PC-3 (cell line): Measurements from ENCODE around the gene CA5B. TPM values are rescaled to one million over a fixed set of nuclear protein-coding genes. Genes with fewer than 3 reads are reported as not detected.
"Not testable (repeated sequence)": the region's sequence is repeated elsewhere in the genome, so short reads cannot be mapped to it uniquely, and the experiment has no call there.

Experiments
- ATAC-seq: fragments of 200-7000 bp; cut with Tn5 transposase; 2 replicates; pipeline ENCODE4 v1.9.1; 2020; ENCODE audit warnings: mild to moderate bottlenecking, moderate library complexity
- BruUV-seq: library from RNA; stranded (reverse); fragments of 400-500 nt; replicated peaks from 2 replicates; lab custom pipeline; 2021; lab: Mats Ljungman, UMichigan
- CTCF ChIA-PET: fragments of 300-600 bp; sonication (Branson Sonifier 250); formaldehyde crosslinking; loops from one replicate; lab custom pipeline; 2022; ENCODE audit warnings: antibody characterized with exemption; lab: Charles Lee
- POLR2A ChIA-PET: fragments of 300-600 bp; sonication (Branson Sonifier 250); formaldehyde crosslinking; loops from one replicate; lab custom pipeline; 2022; ENCODE audit warnings: antibody characterized with exemption; ENCODE audit not compliant: unreplicated experiment; lab: Charles Lee
- DNase-seq: peaks from one replicate; pipeline ENCODE4 v3.0.0-alpha.2; 2015
- H2AFZ ChIP-seq: fragments of 300-600 bp; sonication (generic); 2 replicates; pipeline ENCODE4 v1.6.0; 2016; ENCODE audit warnings: antibody characterized with exemption, low read length
- H3F3A ChIP-seq: fragments of 300-600 bp; sonication (generic); one replicate; pipeline ENCODE4 v1.6.0; 2017; ENCODE audit warnings: antibody characterized with exemption, low read length, control low read depth, mild to moderate bottlenecking; ENCODE audit not compliant: unreplicated experiment
- H3K27ac ChIP-seq: fragments of 300-600 bp; sonication (generic); 2 replicates; pipeline ENCODE4 v1.5.1; 2016; ENCODE audit warnings: mild to moderate bottlenecking, low read length
- H3K27me3 ChIP-seq: fragments of 300-600 bp; sonication (generic); 2 replicates; pipeline ENCODE4 v1.6.1; 2016; ENCODE audit warnings: low read length, mixed read lengths
- H3K36me3 ChIP-seq: fragments of 300-600 bp; sonication (generic); 2 replicates; pipeline ENCODE4 v1.6.1; 2016; ENCODE audit warnings: low read depth, mixed run types, low read length, mixed read lengths
- H3K4me1 ChIP-seq: fragments of 300-600 bp; sonication (generic); 2 replicates; pipeline ENCODE4 v1.5.1; 2016; ENCODE audit warnings: low read length; ENCODE audit not compliant: insufficient read depth
- H3K4me2 ChIP-seq: fragments of 300-600 bp; sonication (generic); 2 replicates; pipeline ENCODE4 v1.6.0; 2016; ENCODE audit warnings: low read length
- H3K4me3 ChIP-seq: fragments of 300-600 bp; sonication (generic); 2 replicates; pipeline ENCODE4 v1.5.1; 2016; ENCODE audit warnings: mild to moderate bottlenecking, low read length, mixed read lengths
- H3K79me2 ChIP-seq: fragments of 300-600 bp; sonication (generic); 2 replicates; pipeline ENCODE4 v1.6.1; 2017; ENCODE audit warnings: low read length, mixed read lengths
- H3K9ac ChIP-seq: fragments of 300-600 bp; sonication (generic); 2 replicates; pipeline ENCODE4 v1.6.0; 2016; ENCODE audit warnings: mild to moderate bottlenecking, low read length
- H3K9me2 ChIP-seq: fragments of 300-600 bp; sonication (generic); replicated peaks from 2 replicates; pipeline ENCODE4 v1.6.1; 2016; ENCODE audit warnings: mixed run types, low read length, mixed read lengths
- H3K9me3 ChIP-seq: fragments of 300-600 bp; sonication (generic); 2 replicates; pipeline ENCODE4 v1.6.1; 2016; ENCODE audit warnings: low read length, mixed read lengths
- H4K20me1 ChIP-seq: fragments of 300-600 bp; sonication (generic); 2 replicates; pipeline ENCODE4 v1.6.1; 2016; ENCODE audit warnings: low read length, mixed read lengths
- EZH2 ChIP-seq: fragments of 300-600 bp; sonication (generic); IDR thresholded peaks from one replicate; pipeline ENCODE4 v1.6.1; 2017; ENCODE audit warnings: antibody characterized with exemption, mild to moderate bottlenecking, low read length; ENCODE audit not compliant: unreplicated experiment
- EZH2phosphoT487 ChIP-seq: fragments of 300-600 bp; sonication (generic); IDR thresholded peaks from 2 replicates; pipeline ENCODE4 v1.6.1; 2018; ENCODE audit warnings: mild to moderate bottlenecking, antibody characterized with exemption, low read length, borderline replicate concordance
- intact Hi-C: fragments of 100-400 bp; cut with micrococcal nuclease; formaldehyde crosslinking; loops from 2 replicates; pipeline ENCODE4 v1.9.0; 2023
- total RNA-seq: library from RNA; depleted of rRNA; stranded (reverse); fragments of >200 nt; gene quantifications from 2 replicates; pipeline ENCODE4 v1.2.3, GENCODE V29; 2014
- TF ChIP-seq, protein P1 (sequence below): fragments of 300-600 bp; sonication (generic); conservative IDR thresholded peaks from 2 replicates; pipeline ENCODE4 v1.5.1; 2017; ENCODE audit warnings: antibody characterized with exemption, low read depth, mild to moderate bottlenecking, low read length

The CA5B gene
- total RNA-seq, 1 experiment from 2014 or later: 8.5 TPM

- Histone ChIP-seq H3K4me1 (peaks cover 21% of the 10 kb centered on the region), H3K27ac (no peak overlapping the region), H3K36me3 (no peaks in the 10 kb centered on the region), H3K27me3 (no peaks in the 10 kb centered on the region), H3K79me2 (no peaks in the 10 kb centered on the region), H2AFZ (no peak overlapping the region), H3K4me2 (no peak overlapping the region), H4K20me1 (peaks cover 3% of the 10 kb centered on the region; the same call in 1 of the 2 replicates), H3K9me3 (no peaks in the 10 kb centered on the region), H3K9ac (no peak overlapping the region), H3F3A (no peaks in the 10 kb centered on the region), H3K4me3 (no peak overlapping the region), H3K9me2 (no peaks in the 10 kb centered on the region)
- ATAC-seq (no peak), DNase-seq (no peak)
- POLR2A ChIA-PET: no interaction called here
- CTCF ChIA-PET: no interaction called here
- TF ChIP-seq, protein P1, sequence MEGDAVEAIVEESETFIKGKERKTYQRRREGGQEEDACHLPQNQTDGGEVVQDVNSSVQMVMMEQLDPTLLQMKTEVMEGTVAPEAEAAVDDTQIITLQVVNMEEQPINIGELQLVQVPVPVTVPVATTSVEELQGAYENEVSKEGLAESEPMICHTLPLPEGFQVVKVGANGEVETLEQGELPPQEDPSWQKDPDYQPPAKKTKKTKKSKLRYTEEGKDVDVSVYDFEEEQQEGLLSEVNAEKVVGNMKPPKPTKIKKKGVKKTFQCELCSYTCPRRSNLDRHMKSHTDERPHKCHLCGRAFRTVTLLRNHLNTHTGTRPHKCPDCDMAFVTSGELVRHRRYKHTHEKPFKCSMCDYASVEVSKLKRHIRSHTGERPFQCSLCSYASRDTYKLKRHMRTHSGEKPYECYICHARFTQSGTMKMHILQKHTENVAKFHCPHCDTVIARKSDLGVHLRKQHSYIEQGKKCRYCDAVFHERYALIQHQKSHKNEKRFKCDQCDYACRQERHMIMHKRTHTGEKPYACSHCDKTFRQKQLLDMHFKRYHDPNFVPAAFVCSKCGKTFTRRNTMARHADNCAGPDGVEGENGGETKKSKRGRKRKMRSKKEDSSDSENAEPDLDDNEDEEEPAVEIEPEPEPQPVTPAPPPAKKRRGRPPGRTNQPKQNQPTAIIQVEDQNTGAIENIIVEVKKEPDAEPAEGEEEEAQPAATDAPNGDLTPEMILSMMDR: no peak
- TF ChIP-seq EZH2: no peak
- intact Hi-C loops: no loop called here
- BruUV-seq: no TSS peak
Observed at GRCh38 chrX:15744181-15744867, 6.3 kb downstream of the CA5B start.

- Histone ChIP-seq H2AFZ (no peak overlapping the region), H4K20me1 (no peaks in the 10 kb centered on the region), H3K9me3 (no peaks in the 10 kb centered on the region), H3K9ac (no peak overlapping the region), H3K27me3 (no peaks in the 10 kb centered on the region), H3K36me3 (no peaks in the 10 kb centered on the region), H3K4me2 (no peak overlapping the region), H3F3A (peaks cover 2% of the 10 kb centered on the region), H3K79me2 (no peaks in the 10 kb centered on the region), H3K9me2 (no peaks in the 10 kb centered on the region), H3K4me1 (peaks cover 22% of the 10 kb centered on the region), H3K27ac (no peak overlapping the region), H3K4me3 (no peak overlapping the region)
- no TSS peak for BruUV-seq
- POLR2A ChIA-PET: no interaction called here
- TF ChIP-seq, protein P1: no peak
- TF ChIP-seq EZH2 (no peak), EZH2phosphoT487 (no peak)
- DNase-seq (no peak), ATAC-seq (no peak)
- CTCF ChIA-PET: no interaction called here
- intact Hi-C loops: no loop called here
Observed at GRCh38 chrX:15745179-15745578, 7.1 kb downstream of the CA5B start.

DNA sequence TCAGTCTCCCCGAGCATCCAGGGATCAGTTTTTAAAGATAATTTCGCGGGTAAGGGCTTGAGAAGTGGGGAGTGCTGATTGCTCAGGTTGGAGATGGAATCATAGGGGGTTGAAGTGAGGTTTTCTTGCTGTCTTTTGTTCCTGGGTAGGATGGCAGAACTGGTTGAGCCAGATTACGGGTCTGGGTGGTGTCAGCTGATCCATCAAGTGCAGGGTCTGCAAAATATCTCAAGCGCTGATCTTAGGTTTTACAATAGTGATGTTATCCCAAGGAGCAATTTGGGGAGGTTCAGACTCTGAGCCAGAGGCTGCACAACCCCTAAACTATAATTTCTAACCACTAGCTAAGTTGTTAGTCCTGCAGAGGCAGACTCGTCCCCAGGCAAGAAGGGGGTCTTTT is 8.6 kb downstream of the CA5B start:
- CTCF ChIA-PET, BruUV-seq, ATAC-seq, H3K36me3 ChIP-seq, H3K4me3 ChIP-seq, H2AFZ ChIP-seq, intact Hi-C loops, H3K9me2 ChIP-seq, DNase-seq, H3K9ac ChIP-seq, H3K27ac ChIP-seq, H3K4me2 ChIP-seq, H3F3A ChIP-seq, H4K20me1 ChIP-seq, H3K27me3 ChIP-seq, H3K9me3 ChIP-seq, H3K79me2 ChIP-seq, POLR2A ChIA-PET: not testable (repeated sequence)
- H3K4me1 ChIP-seq: peaks cover 28% of the 10 kb centered on the region
